Measurements from ENCODE around the gene GBP1.

The GBP1 gene, protein sequence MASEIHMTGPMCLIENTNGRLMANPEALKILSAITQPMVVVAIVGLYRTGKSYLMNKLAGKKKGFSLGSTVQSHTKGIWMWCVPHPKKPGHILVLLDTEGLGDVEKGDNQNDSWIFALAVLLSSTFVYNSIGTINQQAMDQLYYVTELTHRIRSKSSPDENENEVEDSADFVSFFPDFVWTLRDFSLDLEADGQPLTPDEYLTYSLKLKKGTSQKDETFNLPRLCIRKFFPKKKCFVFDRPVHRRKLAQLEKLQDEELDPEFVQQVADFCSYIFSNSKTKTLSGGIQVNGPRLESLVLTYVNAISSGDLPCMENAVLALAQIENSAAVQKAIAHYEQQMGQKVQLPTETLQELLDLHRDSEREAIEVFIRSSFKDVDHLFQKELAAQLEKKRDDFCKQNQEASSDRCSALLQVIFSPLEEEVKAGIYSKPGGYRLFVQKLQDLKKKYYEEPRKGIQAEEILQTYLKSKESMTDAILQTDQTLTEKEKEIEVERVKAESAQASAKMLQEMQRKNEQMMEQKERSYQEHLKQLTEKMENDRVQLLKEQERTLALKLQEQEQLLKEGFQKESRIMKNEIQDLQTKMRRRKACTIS

GRCh38 chr1:89065079-89065868, at the start of gene GBP1:
GBP1 (minus strand) TSS chr1:89065208; CDS start chr1:89063234, 1,974 bp downstream.
- H3K4me3 Mint-ChIP-seq = peak within 1 kb of the TSS; percentile 2
- H3K9me3 Mint-ChIP-seq = no peaks in the 10 kb centered on the region
- H3K27me3 Mint-ChIP-seq (ENCODE audit: low read depth, poor library complexity) = peaks cover 7% of the 10 kb centered on the region
- TF ChIP-seq, protein P1, sequence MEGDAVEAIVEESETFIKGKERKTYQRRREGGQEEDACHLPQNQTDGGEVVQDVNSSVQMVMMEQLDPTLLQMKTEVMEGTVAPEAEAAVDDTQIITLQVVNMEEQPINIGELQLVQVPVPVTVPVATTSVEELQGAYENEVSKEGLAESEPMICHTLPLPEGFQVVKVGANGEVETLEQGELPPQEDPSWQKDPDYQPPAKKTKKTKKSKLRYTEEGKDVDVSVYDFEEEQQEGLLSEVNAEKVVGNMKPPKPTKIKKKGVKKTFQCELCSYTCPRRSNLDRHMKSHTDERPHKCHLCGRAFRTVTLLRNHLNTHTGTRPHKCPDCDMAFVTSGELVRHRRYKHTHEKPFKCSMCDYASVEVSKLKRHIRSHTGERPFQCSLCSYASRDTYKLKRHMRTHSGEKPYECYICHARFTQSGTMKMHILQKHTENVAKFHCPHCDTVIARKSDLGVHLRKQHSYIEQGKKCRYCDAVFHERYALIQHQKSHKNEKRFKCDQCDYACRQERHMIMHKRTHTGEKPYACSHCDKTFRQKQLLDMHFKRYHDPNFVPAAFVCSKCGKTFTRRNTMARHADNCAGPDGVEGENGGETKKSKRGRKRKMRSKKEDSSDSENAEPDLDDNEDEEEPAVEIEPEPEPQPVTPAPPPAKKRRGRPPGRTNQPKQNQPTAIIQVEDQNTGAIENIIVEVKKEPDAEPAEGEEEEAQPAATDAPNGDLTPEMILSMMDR (IDR thresholded peaks at IDR 0.05) = no peak
- DNase-seq = no peak
- H3K27ac Mint-ChIP-seq = peak within 1 kb of the TSS; percentile 26
- no peaks in the 10 kb centered on the region for H3K36me3 Mint-ChIP-seq (ENCODE audit: low read depth)
- H3K4me1 Mint-ChIP-seq = peaks cover 15% of the 10 kb centered on the region

DNA sequence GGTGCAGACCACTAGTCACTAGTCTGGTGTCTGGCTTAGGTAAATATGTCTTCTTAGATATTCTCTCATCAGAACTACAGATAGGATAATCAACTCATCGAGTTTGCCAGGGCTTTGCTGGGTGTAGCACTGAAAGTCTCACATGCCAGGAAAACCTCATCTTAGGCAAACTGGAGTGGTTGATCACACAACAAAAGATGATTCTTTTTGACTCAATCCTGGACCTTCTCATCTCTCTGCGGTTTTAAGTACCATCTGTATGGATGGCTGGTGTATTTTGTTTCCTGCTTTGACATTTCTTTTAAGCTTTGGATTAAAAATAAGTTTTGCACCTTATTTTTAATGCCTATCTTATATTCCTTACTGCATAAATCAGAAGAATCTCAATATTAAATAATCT, 49.7 kb upstream of the GBP1 start:
- Mint-ChIP-seq H3K4me3 (no peak overlapping the region), H3K36me3 (ENCODE audit: low read depth) (no peaks in the 10 kb centered on the region), H3K4me1 (no peaks in the 10 kb centered on the region), H3K27me3 (ENCODE audit: low read depth, poor library complexity) (peaks cover 10% of the 10 kb centered on the region), H3K27ac (no peak overlapping the region), H3K9me3 (no peaks in the 10 kb centered on the region)
- no peak for DNase-seq
- TF ChIP-seq, protein P1 (IDR thresholded peaks at IDR 0.05) = no peak

GRCh38 chr1:89112871-89113613, 48.0 kb upstream of the GBP1 start:
- Mint-ChIP-seq H3K9me3 (no peaks in the 10 kb centered on the region), H3K27ac (no peak overlapping the region), H3K27me3 (ENCODE audit: low read depth, poor library complexity) (peaks cover 10% of the 10 kb centered on the region), H3K36me3 (ENCODE audit: low read depth) (no peaks in the 10 kb centered on the region), H3K4me3 (no peak overlapping the region), H3K4me1 (no peaks in the 10 kb centered on the region)
- TF ChIP-seq, protein P1 (IDR thresholded peaks at IDR 0.05) = no peak
- DNase-seq = no peak

- H3K4me1 Mint-ChIP-seq = no peaks in the 10 kb centered on the region
- H3K9me3 Mint-ChIP-seq = no peaks in the 10 kb centered on the region
- H3K36me3 Mint-ChIP-seq (ENCODE audit: low read depth) = no peaks in the 10 kb centered on the region
These were observed 39.7 kb upstream of the GBP1 start for GRCh38 chr1:89104687-89105086.

DNA sequence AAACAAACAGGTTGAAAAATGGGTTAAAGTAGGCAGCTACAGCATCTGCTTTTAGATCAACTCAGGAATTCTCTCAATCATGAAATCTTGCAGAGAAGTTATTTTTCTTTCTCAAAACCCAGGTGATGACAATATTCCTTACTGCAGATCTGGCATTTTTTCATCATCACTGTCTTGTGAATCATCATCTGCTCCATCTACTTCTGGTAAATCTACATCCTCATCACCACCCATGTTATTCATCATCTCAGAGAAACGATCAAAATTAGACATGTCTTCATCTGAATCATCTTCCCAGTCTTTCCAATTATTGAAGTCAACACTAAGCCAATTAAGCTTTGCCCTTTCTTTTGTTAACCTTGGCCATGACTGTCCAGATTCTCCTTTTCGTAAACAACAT, 39.1 kb upstream of the GBP1 start:
- no peak for DNase-seq
- Mint-ChIP-seq H3K9me3 (no peaks in the 10 kb centered on the region), H3K4me1 (no peaks in the 10 kb centered on the region), H3K4me3 (no peak overlapping the region), H3K27ac (no peak overlapping the region), H3K27me3 (ENCODE audit: low read depth, poor library complexity) (no peaks in the 10 kb centered on the region), H3K36me3 (ENCODE audit: low read depth) (no peaks in the 10 kb centered on the region)
- TF ChIP-seq, protein P1 (IDR thresholded peaks at IDR 0.05) = no peak

More at GRCh38 chr1:89104687-89105086, 39.7 kb upstream of the GBP1 start:
- Mint-ChIP-seq H3K27me3 (ENCODE audit: low read depth, poor library complexity) (no peaks in the 10 kb centered on the region), H3K4me3 (no peak overlapping the region), H3K27ac (no peak overlapping the region)
- TF ChIP-seq, protein P1 (IDR thresholded peaks at IDR 0.05) = no peak
- no peak for DNase-seq
